OCI-LY1 (cell line): Measurements from ENCODE around the gene TCERG1L.

Source experiments
- H2AFZ ChIP-seq: fragments of 200-600 bp; sonication (generic), shearing (Covaris generic); 2 replicates; pipeline ENCODE4 v1.6.0; 2014; ENCODE audit warnings: antibody characterized with exemption, mild to moderate bottlenecking, low read length
- H3F3A ChIP-seq: fragments of 200-600 bp; sonication (generic), shearing (Covaris generic); 2 replicates; pipeline ENCODE4 v1.6.0; 2014; ENCODE audit warnings: mild to moderate bottlenecking, antibody characterized with exemption, low read length, moderate library complexity; ENCODE audit not compliant: insufficient read depth
- H3K27ac ChIP-seq: fragments of 200-600 bp; sonication (generic); 2 replicates; pipeline ENCODE4 v1.5.1; 2014; ENCODE audit warnings: low read length, mixed run types, mild to moderate bottlenecking, low read depth; ENCODE audit not compliant: poor library complexity, severe bottlenecking
- H3K27me3 ChIP-seq: fragments of 200-600 bp; sonication (generic); 2 replicates; pipeline ENCODE4 v1.6.0; 2014; ENCODE audit warnings: antibody characterized with exemption, mild to moderate bottlenecking, low read length, moderate library complexity; ENCODE audit not compliant: insufficient read depth
- H3K36me3 ChIP-seq: fragments of 200-600 bp; sonication (generic); 2 replicates; pipeline ENCODE4 v1.6.1; 2014; ENCODE audit warnings: mild to moderate bottlenecking, antibody characterized with exemption, low read length, moderate library complexity, mixed read lengths; ENCODE audit not compliant: insufficient read depth
- H3K4me1 ChIP-seq: fragments of 200-600 bp; sonication (generic); 2 replicates; pipeline ENCODE4 v1.5.1; 2014; ENCODE audit warnings: mild to moderate bottlenecking, low read length, moderate library complexity; ENCODE audit not compliant: insufficient read depth, severe bottlenecking
- H3K4me2 ChIP-seq: fragments of 200-600 bp; sonication (generic), shearing (Covaris generic); 2 replicates; pipeline ENCODE4 v1.6.1; 2014; ENCODE audit warnings: low read length
- H3K4me3 ChIP-seq: fragments of 200-600 bp; sonication (generic); 2 replicates; pipeline ENCODE4 v1.5.1; 2014; ENCODE audit warnings: low read length, low read depth, mild to moderate bottlenecking, mixed read lengths; ENCODE audit not compliant: poor library complexity, severe bottlenecking
- H3K79me2 ChIP-seq: fragments of 200-600 bp; shearing (Covaris generic); 2 replicates; pipeline ENCODE4 v1.6.1; 2016; ENCODE audit warnings: mixed run types, low read length, mixed read lengths; ENCODE audit not compliant: insufficient read depth
- H3K9ac ChIP-seq: fragments of 200-600 bp; sonication (generic), shearing (Covaris generic); 2 replicates; pipeline ENCODE4 v1.6.1; 2014; ENCODE audit warnings: mild to moderate bottlenecking, low read length, mixed read lengths
- H3K9me2 ChIP-seq: fragments of 200-600 bp; sonication (generic), shearing (Covaris generic); 2 replicates; pipeline ENCODE4 v1.6.1; 2014; ENCODE audit warnings: low read depth, mild to moderate bottlenecking, low read length, mixed read lengths
- H3K9me3 ChIP-seq: fragments of 200-600 bp; shearing (Covaris generic); 2 replicates; pipeline ENCODE4 v1.6.1; 2014; ENCODE audit warnings: low read length, mixed read lengths
- H4K20me1 ChIP-seq: fragments of 200-600 bp; sonication (generic), shearing (Covaris generic); 2 replicates; pipeline ENCODE4 v1.6.0; 2016; ENCODE audit warnings: mild to moderate bottlenecking, low read length; ENCODE audit not compliant: insufficient read depth
- EZH2 ChIP-seq: fragments of 200-600 bp; sonication (generic), shearing (Covaris generic); IDR thresholded peaks from 2 replicates; pipeline ENCODE4 v1.8.0; 2017; ENCODE audit warnings: borderline replicate concordance, mixed run types, mild to moderate bottlenecking, antibody characterized with exemption, low read length, moderate library complexity, mixed read lengths
- TF ChIP-seq, protein P1 (sequence below): fragments of 200-600 bp; sonication (generic), shearing (Covaris generic); IDR thresholded peaks from 2 replicates; pipeline ENCODE4 v1.5.1; 2017; ENCODE audit warnings: mild to moderate bottlenecking, antibody characterized with exemption, low read length, moderate library complexity, mixed read lengths

TCERG1L gene

DNA sequence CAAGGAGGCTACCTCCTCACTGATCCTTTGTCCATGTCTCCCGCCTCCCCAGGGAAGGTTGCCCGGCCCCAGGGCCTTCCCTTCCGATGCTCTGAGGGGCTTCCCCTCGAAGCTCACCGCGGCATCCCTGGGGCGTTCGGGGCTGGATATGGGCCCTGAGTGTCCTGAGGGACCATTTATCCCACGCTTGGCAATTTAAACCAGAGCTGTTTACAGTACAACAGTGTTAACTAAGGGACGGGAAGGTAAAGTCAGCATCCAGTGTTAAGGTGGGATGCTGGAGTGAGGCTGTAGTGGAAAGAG, 92.0 kb downstream of the TCERG1L start:
- Histone ChIP-seq H3K4me2 (no peak overlapping the region), H3K27me3 (no peaks in the 10 kb centered on the region), H3K79me2 (no peaks in the 10 kb centered on the region), H3K27ac (no peak overlapping the region), H3F3A (no peaks in the 10 kb centered on the region), H4K20me1 (no peaks in the 10 kb centered on the region), H3K4me3 (no peak overlapping the region), H3K9me2 (no peaks in the 10 kb centered on the region), H3K4me1 (no peaks in the 10 kb centered on the region), H3K9me3 (no peaks in the 10 kb centered on the region), H3K36me3 (no peaks in the 10 kb centered on the region), H2AFZ (no peak overlapping the region), H3K9ac (no peak overlapping the region)
- TF ChIP-seq EZH2 = no peak
- TF ChIP-seq, protein P1, sequence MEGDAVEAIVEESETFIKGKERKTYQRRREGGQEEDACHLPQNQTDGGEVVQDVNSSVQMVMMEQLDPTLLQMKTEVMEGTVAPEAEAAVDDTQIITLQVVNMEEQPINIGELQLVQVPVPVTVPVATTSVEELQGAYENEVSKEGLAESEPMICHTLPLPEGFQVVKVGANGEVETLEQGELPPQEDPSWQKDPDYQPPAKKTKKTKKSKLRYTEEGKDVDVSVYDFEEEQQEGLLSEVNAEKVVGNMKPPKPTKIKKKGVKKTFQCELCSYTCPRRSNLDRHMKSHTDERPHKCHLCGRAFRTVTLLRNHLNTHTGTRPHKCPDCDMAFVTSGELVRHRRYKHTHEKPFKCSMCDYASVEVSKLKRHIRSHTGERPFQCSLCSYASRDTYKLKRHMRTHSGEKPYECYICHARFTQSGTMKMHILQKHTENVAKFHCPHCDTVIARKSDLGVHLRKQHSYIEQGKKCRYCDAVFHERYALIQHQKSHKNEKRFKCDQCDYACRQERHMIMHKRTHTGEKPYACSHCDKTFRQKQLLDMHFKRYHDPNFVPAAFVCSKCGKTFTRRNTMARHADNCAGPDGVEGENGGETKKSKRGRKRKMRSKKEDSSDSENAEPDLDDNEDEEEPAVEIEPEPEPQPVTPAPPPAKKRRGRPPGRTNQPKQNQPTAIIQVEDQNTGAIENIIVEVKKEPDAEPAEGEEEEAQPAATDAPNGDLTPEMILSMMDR = no peak

DNA sequence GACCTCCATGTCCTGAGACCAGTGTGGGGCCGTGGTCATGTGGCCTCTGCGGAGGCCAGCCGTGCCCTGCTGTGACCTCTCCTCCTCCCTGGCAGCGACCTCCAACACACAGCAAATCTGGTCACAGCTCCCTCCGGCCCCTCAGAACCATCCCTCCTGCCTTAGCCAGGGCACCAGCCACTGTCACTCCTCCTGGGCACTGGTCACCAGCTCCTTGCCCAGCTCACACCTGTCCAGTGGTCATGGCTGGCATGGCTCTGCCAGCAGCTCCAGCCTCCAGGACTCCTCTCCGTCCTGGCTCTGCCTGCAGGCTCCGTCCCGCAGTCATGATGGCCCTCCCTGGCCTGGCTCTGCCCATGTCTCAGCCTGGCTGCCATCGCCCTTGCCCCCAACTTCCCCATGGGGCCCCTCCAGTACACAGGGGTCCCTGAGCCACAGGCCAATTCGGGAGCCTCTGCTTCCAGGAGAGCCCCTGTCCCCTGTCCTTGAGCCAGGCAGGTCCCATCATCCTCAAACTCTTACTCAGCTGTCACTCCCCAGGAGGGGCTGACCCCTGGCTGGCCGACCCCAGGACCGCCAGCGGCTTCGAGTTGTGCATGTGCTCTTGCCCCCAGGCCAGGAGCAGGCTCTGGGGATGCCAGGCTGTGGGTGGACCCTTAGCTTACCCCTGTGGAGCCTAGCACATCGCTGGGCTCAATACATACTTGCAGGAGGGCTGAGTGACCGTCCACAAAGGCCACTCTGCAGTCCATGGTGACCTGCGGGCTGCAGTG, 92.5 kb downstream of the TCERG1L start:
- Histone ChIP-seq H3F3A (no peaks in the 10 kb centered on the region), H3K36me3 (no peaks in the 10 kb centered on the region), H3K4me3 (no peak overlapping the region), H4K20me1 (no peaks in the 10 kb centered on the region), H3K9me2 (no peaks in the 10 kb centered on the region), H3K27ac (no peak overlapping the region), H3K4me2 (no peak overlapping the region), H3K79me2 (no peaks in the 10 kb centered on the region), H2AFZ (no peak overlapping the region), H3K4me1 (no peaks in the 10 kb centered on the region), H3K27me3 (no peaks in the 10 kb centered on the region), H3K9me3 (no peaks in the 10 kb centered on the region), H3K9ac (no peak overlapping the region)
- TF ChIP-seq, protein P1 = no peak
- TF ChIP-seq EZH2 = no peak

DNA sequence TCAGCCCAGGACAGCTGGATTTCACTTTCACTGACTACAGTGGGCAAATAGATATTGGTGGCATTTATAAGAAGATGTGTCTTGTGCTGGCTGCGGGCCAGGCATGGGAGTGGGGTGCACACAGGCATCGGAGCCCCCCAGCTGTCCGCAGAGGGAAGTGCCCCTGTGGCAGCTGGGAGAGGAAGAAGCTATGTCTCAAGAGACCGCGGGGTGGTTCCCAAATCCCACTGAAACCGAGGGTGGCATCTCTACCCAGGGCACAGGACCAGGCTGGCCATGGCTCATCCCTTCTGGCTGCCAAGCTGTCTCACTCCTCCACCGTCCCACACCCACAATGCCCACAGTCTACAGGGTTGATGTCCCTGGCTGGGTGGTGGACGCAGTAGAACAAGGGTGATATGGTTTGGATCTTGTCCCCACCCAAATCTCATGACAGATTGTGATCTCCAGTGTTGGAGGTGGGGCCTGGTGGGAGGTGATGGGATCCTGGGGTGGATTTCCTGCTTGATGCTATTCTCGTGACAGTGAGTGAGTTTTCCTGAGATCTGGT, 94.8 kb downstream of the TCERG1L start:
- no peaks in the 10 kb centered on the region for H3K79me2 ChIP-seq
- no peak overlapping the region for H3K4me3 ChIP-seq
- H3K9me2 ChIP-seq = no peaks in the 10 kb centered on the region
- no peak overlapping the region for H3K27ac ChIP-seq
- H3K4me2 ChIP-seq = no peak overlapping the region
- H4K20me1 ChIP-seq = no peaks in the 10 kb centered on the region
- H3K9me3 ChIP-seq = no peaks in the 10 kb centered on the region
- H3K27me3 ChIP-seq = no peaks in the 10 kb centered on the region
- H3K36me3 ChIP-seq = no peaks in the 10 kb centered on the region
- TF ChIP-seq, protein P1 = no peak
- TF ChIP-seq EZH2 = no peak
- no peak overlapping the region for H2AFZ ChIP-seq
- no peak overlapping the region for H3K9ac ChIP-seq
- no peaks in the 10 kb centered on the region for H3F3A ChIP-seq
- H3K4me1 ChIP-seq = no peaks in the 10 kb centered on the region
